Gastrocnemius medialis (tissue), 4 donors: ENCODE measurements around the gene NLGN1.

ENCODE experiments used
- POLR2A ChIP-seq, 2 donors: fragments of 450-650 bp; IDR thresholded peaks; one replicate each; pipeline ENCODE4 v1.6.1; 2017; ENCODE audit warnings: antibody characterized with exemption in 2 of 2, mild to moderate bottlenecking in 2 of 2, moderate library complexity in 2 of 2
- TF ChIP-seq, protein P1 (sequence below), 5 experiments: fragments of 450-650 bp in 3 of 5; fragments of 200-600 bp in 2 of 5; sonication (generic) in 2 of 5; IDR thresholded peaks in 4 of 5; conservative IDR thresholded peaks in 1 of 5; 1 replicate in 4 of 5; 2 replicates in 1 of 5; pipeline ENCODE4 v1.5.1; 2016 to 2019; ENCODE audit warnings: antibody characterized with exemption in 5 of 5, mild to moderate bottlenecking in 3 of 5, moderate library complexity in 3 of 5

DNA sequence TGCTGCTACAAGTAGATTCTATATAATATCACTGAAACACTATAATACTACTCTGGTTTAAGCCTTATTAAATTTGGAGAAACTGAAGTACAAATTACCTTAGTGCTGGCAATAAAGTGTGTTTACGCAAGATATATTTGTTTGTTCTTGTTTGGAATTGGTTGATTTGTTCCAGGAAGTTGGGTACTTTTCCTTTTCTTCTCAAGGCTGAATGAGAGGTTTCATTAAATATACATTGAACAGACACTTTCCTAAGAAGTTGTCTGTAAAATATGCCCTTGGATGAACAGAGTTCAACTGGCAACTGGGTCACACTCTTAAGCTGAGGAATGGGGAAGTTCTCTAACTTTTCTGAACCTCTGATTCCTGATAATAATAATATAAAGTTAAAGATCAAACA lies 919.5 kb downstream of the NLGN1 start:
- TF ChIP-seq POLR2A (IDR thresholded peaks at IDR 0.05): no peak
- TF ChIP-seq, protein P1, sequence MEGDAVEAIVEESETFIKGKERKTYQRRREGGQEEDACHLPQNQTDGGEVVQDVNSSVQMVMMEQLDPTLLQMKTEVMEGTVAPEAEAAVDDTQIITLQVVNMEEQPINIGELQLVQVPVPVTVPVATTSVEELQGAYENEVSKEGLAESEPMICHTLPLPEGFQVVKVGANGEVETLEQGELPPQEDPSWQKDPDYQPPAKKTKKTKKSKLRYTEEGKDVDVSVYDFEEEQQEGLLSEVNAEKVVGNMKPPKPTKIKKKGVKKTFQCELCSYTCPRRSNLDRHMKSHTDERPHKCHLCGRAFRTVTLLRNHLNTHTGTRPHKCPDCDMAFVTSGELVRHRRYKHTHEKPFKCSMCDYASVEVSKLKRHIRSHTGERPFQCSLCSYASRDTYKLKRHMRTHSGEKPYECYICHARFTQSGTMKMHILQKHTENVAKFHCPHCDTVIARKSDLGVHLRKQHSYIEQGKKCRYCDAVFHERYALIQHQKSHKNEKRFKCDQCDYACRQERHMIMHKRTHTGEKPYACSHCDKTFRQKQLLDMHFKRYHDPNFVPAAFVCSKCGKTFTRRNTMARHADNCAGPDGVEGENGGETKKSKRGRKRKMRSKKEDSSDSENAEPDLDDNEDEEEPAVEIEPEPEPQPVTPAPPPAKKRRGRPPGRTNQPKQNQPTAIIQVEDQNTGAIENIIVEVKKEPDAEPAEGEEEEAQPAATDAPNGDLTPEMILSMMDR (IDR thresholded peaks at IDR 0.05 in 4 of 5, conservative IDR thresholded peaks at IDR 0.05 in 1 of 5): no peak
